ENCODE measurements around the gene GPATCH11. TPM values are rescaled to one million over a fixed set of nuclear protein-coding genes. Genes with fewer than 3 reads are reported as not detected.

GPATCH11 gene
- polyA plus RNA-seq, 3 donors = 3.1 to 5.7 (median 3.8) TPM

- no peak overlapping the region for H3K9ac ChIP-seq (ENCODE audit: insufficient read depth, low read length, poor library complexity, severe bottlenecking)
- H3K36me3 ChIP-seq (replicated peaks in 1 of 2; ENCODE audit: control insufficient read depth in 1 of 2, insufficient read depth in 2 of 2, low read length in 2 of 2) = peaks cover 97 to 99% of the 10 kb centered on the region in 2 donors
- intact Hi-C loops (cut with micrococcal nuclease) = no loop called here
- no peaks in the 10 kb centered on the region for H3K27me3 ChIP-seq (ENCODE audit: control insufficient read depth in 2 of 2, insufficient read depth in 2 of 2, low read length in 2 of 2)
- H3K4me1 ChIP-seq (ENCODE audit: control insufficient read depth in 1 of 2, insufficient read depth in 2 of 2, low read length in 2 of 2) = no peaks in the 10 kb centered on the region
- H2AFZ ChIP-seq (ENCODE audit: insufficient read depth, low read depth, low read length, poor library complexity, severe bottlenecking) = no peak overlapping the region
- no peak overlapping the region for H3K27ac Mint-ChIP-seq
- no peak overlapping the region for H3K4me2 ChIP-seq (replicated peaks; ENCODE audit: extremely low read depth, low read length, poor library complexity, severe bottlenecking)
- TF ChIP-seq CTCF (IDR thresholded peaks at IDR 0.05) = no peak
- DNase-seq = no peak
- H3K9me3 Mint-ChIP-seq = no peaks in the 10 kb centered on the region
- H3K4me3 Mint-ChIP-seq = no peak overlapping the region
- no peaks in the 10 kb centered on the region for H3K9me3 ChIP-seq (replicated peaks in 1 of 2; ENCODE audit: control insufficient read depth in 1 of 2, insufficient read depth in 1 of 2, low read length in 2 of 2)
- H4K20me1 ChIP-seq (ENCODE audit: insufficient read depth, low read length) = no peaks in the 10 kb centered on the region
- H3K36me3 Mint-ChIP-seq = peaks cover 71 to 88% of the 10 kb centered on the region in 2 donors
- no peak overlapping the region for H3K27ac ChIP-seq (ENCODE audit: low read depth in 1 of 2, low read length in 2 of 2)
- no peaks in the 10 kb centered on the region for H3K27me3 Mint-ChIP-seq (ENCODE audit: low read depth in 3 of 3)
- H3K79me2 ChIP-seq (ENCODE audit: insufficient read depth, low read length) = no peaks in the 10 kb centered on the region
- H3K4me3 ChIP-seq (replicated peaks in 1 of 3; ENCODE audit: low read depth in 2 of 3, low read length in 3 of 3) = no peak overlapping the region
- peaks cover 2% of the 10 kb centered on the region for H3K4me1 Mint-ChIP-seq
Measured at GRCh38 chr2:37061013-37061711, 23.2 kb upstream of the GPATCH11 start.

- H3K36me3 Mint-ChIP-seq = peaks cover 69 to 87% of the 10 kb centered on the region in 2 donors
Measured at GRCh38 chr2:37061776-37062175, 22.5 kb upstream of the GPATCH11 start.

More at GRCh38 chr2:37061776-37062175, 22.5 kb upstream of the GPATCH11 start:
- Histone ChIP-seq H3K79me2 (ENCODE audit: insufficient read depth, low read length) (no peaks in the 10 kb centered on the region), H3K27me3 (ENCODE audit: control insufficient read depth in 2 of 2, insufficient read depth in 2 of 2, low read length in 2 of 2) (no peaks in the 10 kb centered on the region), H3K36me3 (replicated peaks in 1 of 2; ENCODE audit: control insufficient read depth in 1 of 2, insufficient read depth in 2 of 2, low read length in 2 of 2) (peaks cover 96 to 97% of the 10 kb centered on the region in 2 donors), H3K27ac (ENCODE audit: low read depth in 1 of 2, low read length in 2 of 2) (no peak overlapping the region), H3K9me3 (replicated peaks in 1 of 2; ENCODE audit: control insufficient read depth in 1 of 2, insufficient read depth in 1 of 2, low read length in 2 of 2) (no peaks in the 10 kb centered on the region), H2AFZ (ENCODE audit: insufficient read depth, low read depth, low read length, poor library complexity, severe bottlenecking) (no peak overlapping the region), H3K4me1 (ENCODE audit: control insufficient read depth in 1 of 2, insufficient read depth in 2 of 2, low read length in 2 of 2) (no peaks in the 10 kb centered on the region), H3K9ac (ENCODE audit: insufficient read depth, low read length, poor library complexity, severe bottlenecking) (no peak overlapping the region), H3K4me2 (replicated peaks; ENCODE audit: extremely low read depth, low read length, poor library complexity, severe bottlenecking) (no peak overlapping the region), H4K20me1 (ENCODE audit: insufficient read depth, low read length) (no peaks in the 10 kb centered on the region), H3K4me3 (replicated peaks in 1 of 3; ENCODE audit: low read depth in 2 of 3, low read length in 3 of 3) (no peak overlapping the region)
- H3K9me3 Mint-ChIP-seq = no peaks in the 10 kb centered on the region
- no peaks in the 10 kb centered on the region for H3K27me3 Mint-ChIP-seq (ENCODE audit: low read depth in 3 of 3)
- no peak for TF ChIP-seq CTCF (IDR thresholded peaks at IDR 0.05)
- intact Hi-C loops (cut with micrococcal nuclease) = no loop called here
- no peak overlapping the region for H3K4me3 Mint-ChIP-seq
- WGBS (ENCODE audit: insufficient coverage) = 100% methylated on average over 1 of the region's 5 CpGs
- no peak for DNase-seq
- H3K4me1 Mint-ChIP-seq = peaks cover 2% of the 10 kb centered on the region
- H3K27ac Mint-ChIP-seq = peak overlapping the region in 1 of 7 donors; percentile 60
